HEK293 (cell line): ENCODE data around the gene SPEM2.

Source experiments
- EGR2 ChIP-seq: fragments of 450-650 bp; formaldehyde crosslinking; IDR thresholded peaks from 2 replicates; pipeline ENCODE4 v1.5.1; 2016; ENCODE audit warnings: low read depth, missing biosample characterization, missing genetic modification characterization
- GFI1B ChIP-seq: fragments of 450-650 bp; formaldehyde crosslinking; IDR thresholded peaks from 2 replicates; pipeline ENCODE4 v1.5.1; 2016; ENCODE audit warnings: missing biosample characterization, missing genetic modification characterization
- IKZF3 ChIP-seq: fragments of 450-650 bp; IDR thresholded peaks from 2 replicates; pipeline ENCODE4 v1.5.0; 2018; ENCODE audit warnings: missing biosample characterization, mild to moderate bottlenecking, missing genetic modification characterization, moderate library complexity
- SETDB1 ChIP-seq: IDR thresholded peaks from one replicate; pipeline ENCODE4 v1.6.1; 2017; ENCODE audit warnings: mild to moderate bottlenecking, low read length, moderate library complexity, mixed read lengths; ENCODE audit not compliant: insufficient read length
- SP2 ChIP-seq: fragments of 450-650 bp; formaldehyde crosslinking; IDR thresholded peaks from 2 replicates; pipeline ENCODE4 v1.5.1; 2016; ENCODE audit warnings: missing biosample characterization, missing genetic modification characterization
- ZBTB1 ChIP-seq: fragments of 450-650 bp; formaldehyde crosslinking; IDR thresholded peaks from 2 replicates; pipeline ENCODE4 v1.5.1; 2016; ENCODE audit warnings: missing biosample characterization, missing genetic modification characterization
- ZBTB21 ChIP-seq: fragments of 450-650 bp; formaldehyde crosslinking; IDR thresholded peaks from 2 replicates; pipeline ENCODE4 v1.5.1; 2017; ENCODE audit warnings: missing biosample characterization, missing genetic modification characterization
- ZBTB48 ChIP-seq: fragments of 450-650 bp; formaldehyde crosslinking; IDR thresholded peaks from 2 replicates; pipeline ENCODE4 v1.5.1; 2016; ENCODE audit warnings: missing biosample characterization, missing genetic modification characterization
- ZBTB7A ChIP-seq: fragments of 450-650 bp; formaldehyde crosslinking; IDR thresholded peaks from 2 replicates; pipeline ENCODE4 v1.5.1; 2016; ENCODE audit warnings: low read depth, missing biosample characterization, missing genetic modification characterization
- ZFHX2 ChIP-seq: fragments of 450-650 bp; formaldehyde crosslinking; conservative IDR thresholded peaks from 2 replicates; pipeline ENCODE4 v1.5.1; 2016; ENCODE audit warnings: missing biosample characterization, missing genetic modification characterization
- ZFP41 ChIP-seq: fragments of 450-650 bp; formaldehyde crosslinking; IDR thresholded peaks from 2 replicates; pipeline ENCODE4 v1.5.1; 2016; ENCODE audit warnings: missing biosample characterization, missing genetic modification characterization, borderline replicate concordance
- ZFP69B ChIP-seq: fragments of 450-650 bp; formaldehyde crosslinking; IDR thresholded peaks from 2 replicates; pipeline ENCODE4 v1.5.1; 2016; ENCODE audit warnings: missing biosample characterization, missing genetic modification characterization
- ZNF121 ChIP-seq: fragments of 450-650 bp; formaldehyde crosslinking; IDR thresholded peaks from 2 replicates; pipeline ENCODE4 v1.5.1; 2016; ENCODE audit warnings: missing biosample characterization, missing genetic modification characterization
- ZNF132 ChIP-seq: fragments of 450-650 bp; formaldehyde crosslinking; IDR thresholded peaks from 2 replicates; pipeline ENCODE4 v1.5.1; 2017; ENCODE audit warnings: missing biosample characterization, missing genetic modification characterization, borderline replicate concordance
- ZNF223 ChIP-seq: fragments of 450-650 bp; formaldehyde crosslinking; IDR thresholded peaks from 2 replicates; pipeline ENCODE4 v1.5.1; 2016; ENCODE audit warnings: missing biosample characterization, missing genetic modification characterization
- ZNF366 ChIP-seq: fragments of 450-650 bp; formaldehyde crosslinking; conservative IDR thresholded peaks from 2 replicates; pipeline ENCODE4 v1.5.1; 2016; ENCODE audit warnings: missing biosample characterization, missing genetic modification characterization
- ZNF510 ChIP-seq: fragments of 450-650 bp; formaldehyde crosslinking; IDR thresholded peaks from 2 replicates; pipeline ENCODE4 v1.5.1; 2018; ENCODE audit warnings: mild to moderate bottlenecking, missing genetic modification characterization, missing biosample characterization; ENCODE audit not compliant: insufficient replicate concordance
- ZNF530 ChIP-seq: fragments of 450-650 bp; formaldehyde crosslinking; IDR thresholded peaks from 2 replicates; pipeline ENCODE4 v1.5.1; 2016; ENCODE audit warnings: low read depth, missing biosample characterization, missing genetic modification characterization
- ZNF621 ChIP-seq: fragments of 450-650 bp; formaldehyde crosslinking; IDR thresholded peaks from 2 replicates; pipeline ENCODE4 v1.5.1; 2017; ENCODE audit warnings: missing biosample characterization, missing genetic modification characterization
- ZNF658 ChIP-seq: fragments of 450-650 bp; formaldehyde crosslinking; IDR thresholded peaks from 2 replicates; pipeline ENCODE4; 2016; ENCODE audit warnings: missing biosample characterization, missing genetic modification characterization
- ZNF670 ChIP-seq: fragments of 450-650 bp; formaldehyde crosslinking; IDR thresholded peaks from 2 replicates; pipeline ENCODE4 v1.5.1; 2016; ENCODE audit warnings: missing biosample characterization, missing genetic modification characterization, low read depth
- ZNF776 ChIP-seq: fragments of 450-650 bp; formaldehyde crosslinking; IDR thresholded peaks from 2 replicates; pipeline ENCODE4 v1.5.0; 2017; ENCODE audit warnings: missing biosample characterization, missing genetic modification characterization, borderline replicate concordance
- ZNF777 ChIP-seq: fragments of 450-650 bp; formaldehyde crosslinking; IDR thresholded peaks from 2 replicates; pipeline ENCODE4 v1.5.1; 2017; ENCODE audit warnings: missing biosample characterization, missing genetic modification characterization, borderline replicate concordance
- ZNF830 ChIP-seq: fragments of 450-650 bp; IDR thresholded peaks from 2 replicates; pipeline ENCODE4 v1.5.0; 2018; ENCODE audit warnings: missing biosample characterization, missing genetic modification characterization, low read depth, mild to moderate bottlenecking, moderate library complexity
- TF ChIP-seq, protein P1 (sequence below): fragments of 450-650 bp; formaldehyde crosslinking; IDR thresholded peaks from 2 replicates; pipeline ENCODE4 v1.5.1; 2016; ENCODE audit warnings: missing biosample characterization, missing genetic modification characterization, low read depth
- TF ChIP-seq, protein P2 (sequence below): fragments of 450-650 bp; formaldehyde crosslinking; IDR thresholded peaks from 2 replicates; pipeline ENCODE4 v1.5.1; 2016; ENCODE audit warnings: missing biosample characterization, missing genetic modification characterization
- TF ChIP-seq, protein P3 (sequence below): fragments of 450-650 bp; formaldehyde crosslinking; IDR thresholded peaks from 2 replicates; pipeline ENCODE4 v1.5.1; 2016; ENCODE audit warnings: missing biosample characterization, missing genetic modification characterization
- TF ChIP-seq, protein P4 (sequence below): fragments of 450-650 bp; formaldehyde crosslinking; IDR thresholded peaks from 2 replicates; pipeline ENCODE4 v1.5.0; 2017; ENCODE audit warnings: missing biosample characterization, missing genetic modification characterization, borderline replicate concordance

SPEM2 gene

DNA sequence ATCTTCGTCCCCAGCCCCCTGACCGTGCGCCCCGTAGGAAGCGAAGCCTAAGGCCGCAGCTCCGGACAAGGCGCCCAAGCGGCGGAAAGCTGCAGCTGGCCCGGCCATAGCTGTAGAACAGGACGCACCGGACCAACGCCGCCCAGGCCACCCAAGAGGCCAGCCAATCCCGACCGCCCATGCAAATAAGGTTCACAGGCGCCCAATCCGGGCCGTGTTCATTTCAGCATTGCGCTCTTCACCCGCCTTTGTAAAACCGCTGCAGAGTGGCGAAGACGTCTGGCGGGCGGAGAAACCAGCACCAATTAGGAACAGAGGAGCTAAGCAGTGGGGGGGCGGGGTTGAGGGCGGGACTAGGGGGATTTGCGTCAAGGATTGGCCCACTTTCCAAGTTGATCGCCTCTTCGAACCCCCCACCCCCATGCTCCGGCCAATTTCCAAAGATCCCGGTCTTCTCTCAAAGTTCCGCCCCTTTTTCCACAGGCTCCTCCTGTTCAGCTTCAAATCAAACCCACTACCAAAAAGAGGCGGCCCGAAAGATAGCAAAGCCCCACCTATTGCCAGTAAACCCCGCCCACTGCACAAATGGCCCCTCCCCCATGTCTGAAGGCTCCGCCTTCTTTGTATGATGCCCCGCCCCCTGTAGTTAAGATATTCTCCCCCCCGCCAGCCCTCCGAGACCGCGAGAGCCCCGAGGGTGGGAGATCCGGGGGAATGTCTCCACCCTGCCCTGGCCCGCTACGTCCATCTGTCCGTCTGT lies 21.3 kb upstream of the SPEM2 start, which contains the start of gene TMEM256 (continued):
- TF ChIP-seq, protein P1, sequence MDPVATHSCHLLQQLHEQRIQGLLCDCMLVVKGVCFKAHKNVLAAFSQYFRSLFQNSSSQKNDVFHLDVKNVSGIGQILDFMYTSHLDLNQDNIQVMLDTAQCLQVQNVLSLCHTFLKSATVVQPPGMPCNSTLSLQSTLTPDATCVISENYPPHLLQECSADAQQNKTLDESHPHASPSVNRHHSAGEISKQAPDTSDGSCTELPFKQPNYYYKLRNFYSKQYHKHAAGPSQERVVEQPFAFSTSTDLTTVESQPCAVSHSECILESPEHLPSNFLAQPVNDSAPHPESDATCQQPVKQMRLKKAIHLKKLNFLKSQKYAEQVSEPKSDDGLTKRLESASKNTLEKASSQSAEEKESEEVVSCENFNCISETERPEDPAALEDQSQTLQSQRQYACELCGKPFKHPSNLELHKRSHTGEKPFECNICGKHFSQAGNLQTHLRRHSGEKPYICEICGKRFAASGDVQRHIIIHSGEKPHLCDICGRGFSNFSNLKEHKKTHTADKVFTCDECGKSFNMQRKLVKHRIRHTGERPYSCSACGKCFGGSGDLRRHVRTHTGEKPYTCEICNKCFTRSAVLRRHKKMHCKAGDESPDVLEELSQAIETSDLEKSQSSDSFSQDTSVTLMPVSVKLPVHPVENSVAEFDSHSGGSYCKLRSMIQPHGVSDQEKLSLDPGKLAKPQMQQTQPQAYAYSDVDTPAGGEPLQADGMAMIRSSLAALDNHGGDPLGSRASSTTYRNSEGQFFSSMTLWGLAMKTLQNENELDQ = no peak
- TF ChIP-seq GFI1B (tag by site-specific recombination) (no peak), ZNF510 (no peak), ZFHX2 (tag by site-specific recombination) (no peak), ZBTB48 (tag by site-specific recombination) (no peak), IKZF3 (tag by site-specific recombination) (peak; percentile 98), ZBTB21 (tag by site-specific recombination) (no peak), ZNF621 (no peak), ZNF658 (tag by site-specific recombination) (no peak), ZNF776 (tag by site-specific recombination) (no peak), ZFP41 (no peak), ZNF223 (tag by site-specific recombination) (no peak), ZNF530 (no peak), ZFP69B (no peak), ZNF670 (tag by site-specific recombination) (no peak), EGR2 (tag by site-specific recombination) (no peak), ZNF777 (tag by site-specific recombination) (no peak), SETDB1 (no peak), ZNF830 (tag by site-specific recombination) (no peak), ZNF132 (no peak), ZNF121 (no peak), ZBTB1 (tag by site-specific recombination) (no peak), ZBTB7A (tag by site-specific recombination) (no peak), SP2 (tag by site-specific recombination) (peak; percentile 85), ZNF366 (tag by site-specific recombination) (peak; percentile 55; the same call in 1 of the 2 replicates)
- TF ChIP-seq, protein P2, sequence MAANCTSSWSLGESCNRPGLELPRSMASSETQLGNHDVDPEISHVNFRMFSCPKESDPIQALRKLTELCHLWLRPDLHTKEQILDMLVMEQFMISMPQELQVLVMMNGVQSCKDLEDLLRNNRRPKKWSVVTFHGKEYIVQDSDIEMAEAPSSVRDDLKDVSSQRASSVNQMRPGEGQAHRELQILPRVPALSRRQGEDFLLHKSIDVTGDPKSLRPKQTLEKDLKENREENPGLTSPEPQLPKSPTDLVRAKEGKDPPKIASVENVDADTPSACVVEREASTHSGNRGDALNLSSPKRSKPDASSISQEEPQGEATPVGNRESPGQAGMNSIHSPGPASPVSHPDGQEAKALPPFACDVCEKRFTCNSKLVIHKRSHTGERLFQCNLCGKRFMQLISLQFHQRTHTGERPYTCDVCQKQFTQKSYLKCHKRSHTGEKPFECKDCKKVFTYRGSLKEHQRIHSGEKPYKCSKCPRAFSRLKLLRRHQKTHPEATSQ (tag by site-specific recombination) = no peak
- TF ChIP-seq, protein P3, sequence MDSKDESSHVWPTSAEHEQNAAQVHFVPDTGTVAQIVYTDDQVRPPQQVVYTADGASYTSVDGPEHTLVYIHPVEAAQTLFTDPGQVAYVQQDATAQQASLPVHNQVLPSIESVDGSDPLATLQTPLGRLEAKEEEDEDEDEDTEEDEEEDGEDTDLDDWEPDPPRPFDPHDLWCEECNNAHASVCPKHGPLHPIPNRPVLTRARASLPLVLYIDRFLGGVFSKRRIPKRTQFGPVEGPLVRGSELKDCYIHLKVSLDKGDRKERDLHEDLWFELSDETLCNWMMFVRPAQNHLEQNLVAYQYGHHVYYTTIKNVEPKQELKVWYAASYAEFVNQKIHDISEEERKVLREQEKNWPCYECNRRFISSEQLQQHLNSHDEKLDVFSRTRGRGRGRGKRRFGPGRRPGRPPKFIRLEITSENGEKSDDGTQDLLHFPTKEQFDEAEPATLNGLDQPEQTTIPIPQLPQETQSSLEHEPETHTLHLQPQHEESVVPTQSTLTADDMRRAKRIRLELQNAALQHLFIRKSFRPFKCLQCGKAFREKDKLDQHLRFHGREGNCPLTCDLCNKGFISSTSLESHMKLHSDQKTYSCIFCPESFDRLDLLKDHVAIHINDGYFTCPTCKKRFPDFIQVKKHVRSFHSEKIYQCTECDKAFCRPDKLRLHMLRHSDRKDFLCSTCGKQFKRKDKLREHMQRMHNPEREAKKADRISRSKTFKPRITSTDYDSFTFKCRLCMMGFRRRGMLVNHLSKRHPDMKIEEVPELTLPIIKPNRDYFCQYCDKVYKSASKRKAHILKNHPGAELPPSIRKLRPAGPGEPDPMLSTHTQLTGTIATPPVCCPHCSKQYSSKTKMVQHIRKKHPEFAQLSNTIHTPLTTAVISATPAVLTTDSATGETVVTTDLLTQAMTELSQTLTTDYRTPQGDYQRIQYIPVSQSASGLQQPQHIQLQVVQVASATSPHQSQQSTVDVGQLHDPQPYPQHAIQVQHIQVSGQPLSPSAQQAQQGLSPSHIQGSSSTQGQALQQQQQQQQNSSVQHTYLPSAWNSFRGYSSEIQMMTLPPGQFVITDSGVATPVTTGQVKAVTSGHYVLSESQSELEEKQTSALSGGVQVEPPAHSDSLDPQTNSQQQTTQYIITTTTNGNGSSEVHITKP (tag by site-specific recombination) = peak; percentile 96
- TF ChIP-seq, protein P4, sequence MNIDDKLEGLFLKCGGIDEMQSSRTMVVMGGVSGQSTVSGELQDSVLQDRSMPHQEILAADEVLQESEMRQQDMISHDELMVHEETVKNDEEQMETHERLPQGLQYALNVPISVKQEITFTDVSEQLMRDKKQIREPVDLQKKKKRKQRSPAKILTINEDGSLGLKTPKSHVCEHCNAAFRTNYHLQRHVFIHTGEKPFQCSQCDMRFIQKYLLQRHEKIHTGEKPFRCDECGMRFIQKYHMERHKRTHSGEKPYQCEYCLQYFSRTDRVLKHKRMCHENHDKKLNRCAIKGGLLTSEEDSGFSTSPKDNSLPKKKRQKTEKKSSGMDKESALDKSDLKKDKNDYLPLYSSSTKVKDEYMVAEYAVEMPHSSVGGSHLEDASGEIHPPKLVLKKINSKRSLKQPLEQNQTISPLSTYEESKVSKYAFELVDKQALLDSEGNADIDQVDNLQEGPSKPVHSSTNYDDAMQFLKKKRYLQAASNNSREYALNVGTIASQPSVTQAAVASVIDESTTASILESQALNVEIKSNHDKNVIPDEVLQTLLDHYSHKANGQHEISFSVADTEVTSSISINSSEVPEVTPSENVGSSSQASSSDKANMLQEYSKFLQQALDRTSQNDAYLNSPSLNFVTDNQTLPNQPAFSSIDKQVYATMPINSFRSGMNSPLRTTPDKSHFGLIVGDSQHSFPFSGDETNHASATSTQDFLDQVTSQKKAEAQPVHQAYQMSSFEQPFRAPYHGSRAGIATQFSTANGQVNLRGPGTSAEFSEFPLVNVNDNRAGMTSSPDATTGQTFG (tag by site-specific recombination) = no peak
